NCI-H446 (cell line): ENCODE measurements around the gene GALNS.

Source experiments
- DNase-seq, 2 experiments: peaks; one replicate each; lab custom pipeline; 2025; lab: John Stamatoyannopoulos, UW

The GALNS gene

DNA sequence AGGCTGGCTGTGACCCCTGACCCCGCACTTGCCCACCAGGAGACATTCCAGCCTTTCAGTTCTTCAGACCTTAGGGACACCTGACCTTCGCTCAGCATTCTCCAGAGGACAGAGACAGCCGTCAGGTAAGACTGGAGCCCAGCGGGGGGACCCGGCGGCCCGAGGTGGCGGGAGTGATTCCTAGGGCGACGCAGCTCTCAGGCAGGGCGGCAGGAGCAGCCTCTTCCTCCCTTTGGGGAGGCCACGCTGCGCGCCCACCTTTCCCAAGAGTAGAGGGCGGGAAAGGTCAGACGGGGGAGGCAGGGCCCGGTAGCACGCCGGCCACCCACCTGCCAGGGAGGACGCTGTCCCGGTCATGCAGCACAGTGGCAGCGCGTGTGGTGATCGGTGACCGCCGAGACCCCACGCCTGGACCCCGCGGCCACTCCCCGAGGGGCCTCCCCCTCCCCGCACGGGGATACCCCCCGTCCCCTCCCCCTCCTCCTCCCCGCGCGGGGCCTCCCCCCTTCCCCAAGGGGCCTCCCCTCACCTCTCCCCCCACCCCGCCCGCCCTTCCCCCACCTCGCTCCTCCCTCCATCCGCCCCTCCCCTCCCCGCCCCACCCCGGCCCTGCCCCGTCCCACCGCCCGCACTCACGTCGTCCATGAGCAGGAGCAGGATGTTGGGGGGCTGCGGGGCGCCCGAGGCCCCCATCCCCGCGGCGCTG lies 472 bp downstream of the GALNS start:
- no peak for DNase-seq

DNA sequence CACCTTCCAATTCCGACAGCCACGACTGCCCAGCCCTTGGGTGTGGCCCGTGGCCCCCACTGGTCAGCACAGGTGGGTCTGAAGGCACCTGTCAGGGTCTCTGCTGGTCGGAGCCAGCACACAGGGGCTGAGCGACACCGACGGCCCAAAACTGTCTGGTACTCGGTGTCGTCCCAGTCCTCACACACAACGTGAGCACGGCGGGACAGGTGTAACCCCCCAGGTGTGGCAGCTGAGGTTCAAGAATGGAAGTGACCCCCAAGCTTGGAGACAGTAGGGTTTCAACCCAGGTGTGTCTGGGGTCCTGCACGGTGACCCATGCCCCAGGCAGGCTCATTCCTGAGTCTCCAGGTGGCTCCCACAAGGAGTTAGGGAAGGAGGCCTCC lies 1.0 kb downstream of the GALNS start:
- DNase-seq, result no peak

DNA sequence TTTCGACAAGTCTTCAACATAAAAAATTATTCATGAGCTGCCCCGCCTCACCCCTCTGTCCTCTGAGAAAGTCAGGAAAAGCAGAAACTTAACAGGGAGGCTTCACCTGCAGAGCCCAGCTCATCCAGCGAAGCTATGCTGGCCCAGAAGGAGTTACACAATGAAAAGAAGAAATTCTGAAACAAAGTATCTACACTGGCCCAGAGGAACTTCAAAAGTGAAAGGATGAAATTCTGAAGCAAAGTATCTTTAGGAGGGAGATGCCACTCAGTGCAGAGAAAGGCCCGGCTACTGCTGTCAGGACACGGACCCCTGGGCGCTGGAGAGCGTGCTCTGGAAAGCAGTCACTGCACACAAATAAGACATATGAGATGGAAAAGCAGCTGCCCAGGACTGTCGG lies 1.6 kb downstream of the GALNS start:
- no peak for DNase-seq

DNA sequence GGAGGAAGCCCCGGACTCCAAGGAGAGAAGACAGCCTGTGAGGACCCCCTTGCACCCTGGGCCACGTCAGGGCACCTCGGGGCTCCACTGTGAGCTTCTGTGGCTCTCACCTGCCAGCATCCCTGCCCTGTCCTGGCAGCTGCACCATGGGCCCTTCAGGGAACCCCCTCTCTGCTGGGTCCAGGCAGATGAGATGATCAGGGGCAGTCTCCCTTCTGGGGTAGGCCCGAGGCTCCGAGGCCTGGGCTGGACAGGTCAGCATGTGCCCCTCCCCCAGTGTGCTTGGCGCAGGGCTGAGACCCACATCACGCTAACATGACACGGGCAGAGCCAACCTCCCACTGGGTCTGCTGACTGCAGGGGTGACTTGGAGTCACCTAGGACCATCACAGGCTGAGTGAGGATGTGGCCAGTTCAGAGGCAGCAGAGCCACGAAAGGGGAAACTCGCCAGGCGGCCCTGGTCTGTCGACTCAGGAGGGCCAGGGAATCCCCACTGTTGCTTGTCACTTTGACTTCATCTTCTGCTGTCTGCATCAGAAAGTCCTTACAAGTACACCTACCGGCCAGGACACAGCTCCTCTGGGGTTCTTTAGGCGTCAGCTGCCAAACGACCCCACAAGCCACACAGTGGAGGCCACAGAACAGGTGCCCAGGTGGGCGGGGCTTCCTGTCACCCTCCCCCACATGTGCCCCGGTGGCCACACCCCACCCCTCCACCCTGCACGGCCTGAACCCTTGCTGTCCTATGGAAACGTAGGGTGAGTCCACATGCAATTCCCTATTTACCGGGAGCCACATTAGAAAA lies 2.2 kb downstream of the GALNS start:
- no peak for DNase-seq

DNA sequence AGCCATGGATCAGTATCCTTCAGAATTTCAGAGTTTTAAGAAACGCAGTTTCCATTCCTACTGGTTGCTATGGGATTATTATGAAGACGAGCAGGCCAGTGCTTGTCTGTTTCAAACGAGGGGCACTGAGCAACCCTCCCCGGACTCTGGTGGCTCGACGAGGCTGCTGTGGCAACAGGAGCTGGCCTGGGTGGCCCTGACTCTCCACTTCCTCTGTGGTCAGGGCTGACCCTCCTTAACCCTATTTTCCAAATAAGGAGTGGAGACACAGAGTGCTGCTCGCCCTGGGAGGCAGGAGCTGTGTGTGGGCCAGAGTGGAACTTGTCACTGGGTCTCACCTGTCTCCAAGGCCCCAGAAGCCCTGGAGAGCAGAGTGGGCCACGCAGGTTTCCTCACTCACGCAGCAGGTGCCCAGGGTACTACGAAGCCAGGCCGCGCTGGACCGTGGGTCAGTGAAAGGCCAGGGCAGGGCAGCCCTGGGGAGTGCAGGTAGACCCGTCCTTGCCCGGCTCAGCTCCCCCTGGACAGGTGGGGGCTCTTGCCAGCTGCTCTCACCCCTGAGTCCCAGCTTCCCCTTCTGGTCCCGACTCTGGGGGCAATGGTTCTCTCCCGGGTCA lies 3.3 kb downstream of the GALNS start:
- no peak for DNase-seq

DNA sequence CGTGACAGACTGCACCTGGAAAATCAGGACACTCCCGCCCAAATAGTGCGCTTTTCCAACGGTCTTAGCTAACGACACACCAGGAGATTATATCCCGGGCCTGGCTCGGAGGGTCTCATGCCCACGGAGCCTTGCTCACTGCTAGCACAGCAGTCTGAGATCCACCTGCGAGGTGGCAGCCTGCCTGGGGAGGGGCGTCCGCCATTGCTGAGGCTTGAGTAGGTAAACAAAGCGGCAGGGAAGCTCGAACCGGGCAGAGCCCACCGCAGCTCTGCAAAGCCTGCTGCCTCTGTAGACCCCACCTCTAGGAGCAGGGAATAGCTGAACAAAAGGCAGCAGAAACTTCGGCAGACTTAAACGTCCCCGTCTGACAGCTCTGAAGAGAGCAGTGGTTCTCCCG lies 5.1 kb downstream of the GALNS start:
- no peak for DNase-seq

DNA sequence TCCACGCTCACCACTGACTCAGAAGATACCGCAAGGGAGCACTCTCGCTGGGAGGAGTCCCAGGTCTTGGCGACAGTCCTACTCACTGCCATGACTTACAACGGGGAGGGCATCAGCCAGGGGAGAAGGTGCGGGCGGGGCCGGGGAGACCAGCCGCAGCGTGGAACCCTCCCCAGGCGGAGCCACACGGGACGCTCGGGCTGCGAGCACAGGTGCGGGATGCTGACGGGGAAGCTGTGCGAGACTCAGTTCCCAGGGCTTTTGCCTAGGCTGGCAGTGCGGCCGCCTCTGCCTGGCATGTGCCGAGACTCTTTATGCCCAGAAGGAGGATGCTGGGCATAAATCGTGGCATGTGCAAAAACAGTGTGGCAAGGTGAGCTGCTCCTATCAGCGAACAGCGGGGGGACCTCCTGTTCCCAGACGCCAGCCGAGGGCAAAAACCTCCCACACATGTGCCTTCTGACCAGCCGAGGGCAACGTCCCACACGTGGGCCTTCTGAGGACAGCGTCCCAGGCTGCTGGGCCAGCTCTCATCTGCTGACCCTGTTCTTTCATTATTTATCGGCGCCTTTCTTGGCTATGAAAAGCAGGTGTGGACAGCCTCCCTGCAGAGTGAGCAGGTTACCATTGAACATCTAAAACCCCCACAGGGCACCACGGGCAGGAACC lies 6.1 kb downstream of the GALNS start:
- DNase-seq, result no peak

DNA sequence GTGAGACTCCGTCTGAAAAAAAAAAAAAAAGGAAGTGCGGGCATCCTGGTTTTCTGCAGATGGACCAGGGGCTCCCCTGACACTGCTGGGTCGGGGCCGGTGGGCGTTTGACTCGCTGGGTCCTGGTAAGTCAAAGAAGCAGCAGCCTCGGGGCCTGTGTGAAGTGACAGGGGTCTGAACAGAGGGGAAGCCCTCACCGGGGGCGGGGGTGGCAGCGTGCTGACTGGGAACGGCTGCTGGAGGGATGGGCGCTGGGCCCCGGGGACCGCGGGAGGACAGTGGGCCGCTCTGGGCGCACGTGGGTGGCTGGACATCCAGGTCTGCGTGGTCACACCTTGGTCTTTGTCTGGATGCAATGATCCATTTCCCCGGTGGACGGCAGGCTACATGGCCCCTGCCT lies 8.2 kb downstream of the GALNS start:
- DNase-seq, result no peak

DNA sequence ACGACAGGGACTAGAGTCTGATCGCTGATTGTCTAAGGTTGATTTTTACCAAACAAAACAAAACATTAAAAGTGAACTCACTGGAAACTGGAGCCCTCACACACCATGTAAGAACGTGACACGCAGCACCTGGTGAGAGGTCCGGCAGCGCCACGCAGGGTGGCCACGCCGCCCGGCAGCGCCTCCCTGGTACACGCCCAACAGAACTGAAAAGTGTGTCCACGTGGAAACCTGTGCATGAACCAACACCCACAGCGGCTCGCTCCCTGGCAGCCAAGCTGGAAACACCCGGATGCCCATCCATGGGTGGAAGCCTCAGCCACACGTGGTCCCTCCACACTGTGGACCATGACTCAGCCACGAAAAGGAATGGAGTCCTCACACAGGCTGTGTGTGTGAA lies 9.1 kb downstream of the GALNS start:
- no peak for DNase-seq

DNA sequence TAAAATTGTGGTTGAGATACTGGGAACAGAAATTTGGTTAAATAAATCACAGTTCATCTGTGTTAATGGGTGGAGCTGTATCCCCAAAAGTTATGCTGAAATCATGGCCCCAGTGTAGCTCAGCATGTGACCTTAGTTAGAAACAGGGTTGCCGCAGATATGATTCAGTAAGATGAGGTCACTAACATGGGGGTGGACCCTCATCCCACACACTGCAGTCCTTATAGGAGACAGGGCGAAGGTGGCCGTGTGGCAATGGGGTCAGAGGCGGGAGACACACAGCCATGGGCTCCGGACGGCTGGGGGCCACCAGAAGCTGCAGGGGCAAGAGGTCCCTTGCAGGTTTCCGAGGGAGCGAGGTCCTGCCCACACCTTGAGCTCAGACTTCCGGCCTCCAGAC lies 10.7 kb downstream of the GALNS start:
- no peak for DNase-seq

DNA sequence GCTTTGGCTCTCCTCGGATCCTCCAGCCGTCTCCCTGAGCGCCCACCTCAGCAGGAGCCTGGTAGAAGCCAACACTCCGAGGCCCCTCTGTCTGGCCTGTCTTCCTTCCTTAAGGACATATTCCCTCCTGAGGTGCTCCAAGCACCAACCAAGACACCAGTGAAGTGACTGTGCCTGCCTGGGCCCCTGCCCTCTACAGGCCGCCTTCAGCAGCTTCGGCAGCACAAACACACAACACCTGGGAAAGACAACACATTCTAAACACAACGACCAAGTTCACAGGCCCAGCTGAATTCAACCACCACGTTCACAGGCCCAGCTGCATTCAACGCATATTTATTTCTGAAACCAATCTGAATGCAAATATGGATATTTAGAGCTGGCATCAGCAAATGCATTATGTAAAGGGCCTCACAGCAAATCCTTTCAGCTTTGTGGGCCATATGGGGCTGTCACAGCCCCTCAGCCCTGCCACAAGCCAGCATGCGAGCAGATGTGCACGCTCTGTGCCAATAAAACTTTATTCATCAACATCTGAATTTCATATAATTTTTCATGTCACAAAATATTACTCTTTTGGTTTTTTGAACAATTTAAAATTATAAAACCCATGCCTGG lies 12.2 kb downstream of the GALNS start:
- DNase-seq, result no peak

DNA sequence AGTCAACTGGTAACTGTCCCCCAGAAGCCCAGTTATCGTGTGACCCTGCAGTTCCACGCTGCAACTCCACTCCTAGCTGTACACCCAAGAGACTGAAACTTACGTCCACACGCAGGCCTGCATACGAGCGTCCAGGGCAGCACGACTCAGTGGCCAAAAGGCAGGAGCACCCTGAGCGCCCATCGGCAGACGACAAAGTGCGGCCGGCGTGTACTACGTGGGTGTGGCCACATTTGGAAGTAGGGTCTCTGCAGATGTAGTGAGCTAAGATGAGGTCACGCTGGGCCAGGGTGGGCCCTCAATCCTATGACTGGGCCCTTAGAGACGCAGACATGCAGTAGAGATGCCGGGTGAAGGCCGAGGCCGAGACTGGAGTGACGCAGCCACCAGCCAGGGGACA lies 13.5 kb downstream of the GALNS start:
- DNase-seq, result no peak

DNA sequence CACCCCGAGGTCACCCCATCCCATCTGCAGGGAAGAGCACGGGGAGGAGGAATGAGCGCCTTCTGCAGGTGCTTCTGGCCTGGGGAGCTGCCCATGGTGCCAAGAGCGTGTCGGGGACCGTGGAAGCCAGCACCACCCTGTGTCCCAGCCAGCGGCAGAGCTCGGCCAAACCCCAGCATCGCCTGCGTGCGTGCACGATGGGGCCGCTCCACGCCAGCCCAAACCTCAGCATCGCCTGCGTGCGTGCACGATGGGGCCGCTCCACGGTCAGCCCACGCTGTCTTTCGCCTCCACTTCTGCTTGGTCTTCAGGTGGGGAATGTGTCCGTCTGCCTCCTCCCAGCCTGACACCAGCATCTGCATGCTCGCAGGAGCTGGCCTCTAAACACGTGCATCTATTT lies 13.9 kb downstream of the GALNS start:
- DNase-seq, result no peak

DNA sequence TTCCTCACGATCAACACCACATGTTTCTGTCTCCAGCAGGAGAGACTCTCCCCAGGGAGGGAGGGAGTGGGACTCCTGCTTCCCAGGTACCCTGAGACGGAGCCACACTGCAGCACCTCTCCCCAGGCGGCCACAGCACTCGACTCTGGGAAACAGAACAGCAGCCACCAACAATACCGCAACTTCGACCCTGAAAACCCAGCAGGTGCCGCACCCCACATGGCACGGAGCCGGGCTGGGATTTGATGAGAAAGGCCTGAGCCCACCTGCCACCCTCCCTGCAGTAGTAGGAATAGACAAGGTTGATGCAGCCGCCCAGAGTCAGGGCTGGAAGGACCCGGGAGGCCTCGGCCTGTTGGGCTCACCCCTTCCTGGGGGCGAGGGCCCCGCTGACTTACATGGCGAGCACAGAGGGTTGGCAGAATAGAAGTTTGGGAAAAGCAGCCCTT lies 14.4 kb downstream of the GALNS start:
- DNase-seq, result no peak

DNA sequence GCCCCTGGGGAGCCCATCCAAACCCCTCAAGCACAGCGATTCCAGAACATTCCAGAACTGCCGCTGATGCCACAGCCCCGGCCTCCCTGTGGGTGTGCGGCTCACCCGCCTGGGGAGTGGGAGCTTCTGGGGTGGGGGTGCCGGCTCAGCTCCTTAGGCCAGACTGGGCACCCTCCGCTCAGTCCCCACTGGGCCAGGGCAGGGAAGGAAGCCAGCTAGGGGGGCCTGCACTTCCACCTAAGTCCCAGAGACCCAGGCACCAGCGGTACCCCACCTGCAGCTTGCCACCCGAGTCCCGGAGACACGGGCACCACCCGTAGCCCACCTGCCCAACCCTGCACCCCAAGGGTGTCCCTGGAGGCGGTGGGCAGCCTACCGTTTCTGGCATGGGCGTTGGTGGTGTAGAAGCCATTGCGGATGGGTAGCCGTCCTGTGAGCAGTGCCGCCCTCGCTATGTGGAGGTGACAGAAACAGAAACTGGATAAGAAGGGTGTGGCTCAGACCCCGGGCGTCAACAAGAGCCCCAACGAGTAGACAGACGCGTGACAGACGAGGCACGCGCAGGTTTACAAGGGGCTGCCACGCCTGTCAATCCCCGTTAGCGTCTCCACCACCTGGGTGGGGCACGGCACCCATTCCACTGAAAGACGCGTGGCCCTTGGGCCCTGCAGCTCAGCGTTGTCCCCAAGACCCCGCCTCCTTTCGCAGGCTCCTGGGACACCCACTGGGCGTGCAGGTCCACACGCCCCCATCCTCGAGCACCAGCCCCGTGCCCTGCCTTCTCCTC lies 15.0 kb downstream of the GALNS start:
- no peak for DNase-seq

DNA sequence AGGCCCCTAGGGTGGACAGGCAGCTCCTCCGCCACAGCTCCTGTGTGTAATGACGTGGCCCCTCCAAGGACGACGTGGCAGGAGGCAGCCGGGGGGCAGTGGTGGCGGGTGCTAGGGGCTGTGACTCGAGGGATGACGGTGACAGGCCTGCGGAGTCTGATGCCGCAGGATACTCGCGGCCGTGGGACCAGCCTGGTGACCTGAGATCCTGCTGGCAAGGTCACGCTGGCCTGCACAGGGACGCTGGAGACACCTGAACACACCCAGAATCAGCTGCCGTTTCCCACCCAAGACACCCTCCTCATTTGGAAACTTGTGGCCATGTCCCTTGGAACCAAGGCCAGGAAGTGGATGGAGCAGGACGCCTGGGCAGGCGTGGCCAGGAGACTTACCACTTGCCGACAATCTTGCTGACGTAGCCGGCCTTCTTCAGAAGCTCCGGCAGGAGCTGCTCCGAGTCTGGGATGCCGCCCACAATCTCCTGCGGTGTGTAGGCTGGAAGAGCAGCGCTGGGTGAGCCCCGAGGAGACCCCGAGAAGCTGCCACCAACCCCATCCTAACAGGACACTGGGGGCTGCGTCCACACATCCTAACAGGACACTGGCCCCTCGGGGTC lies 16.0 kb downstream of the GALNS start:
- no peak for DNase-seq

DNA sequence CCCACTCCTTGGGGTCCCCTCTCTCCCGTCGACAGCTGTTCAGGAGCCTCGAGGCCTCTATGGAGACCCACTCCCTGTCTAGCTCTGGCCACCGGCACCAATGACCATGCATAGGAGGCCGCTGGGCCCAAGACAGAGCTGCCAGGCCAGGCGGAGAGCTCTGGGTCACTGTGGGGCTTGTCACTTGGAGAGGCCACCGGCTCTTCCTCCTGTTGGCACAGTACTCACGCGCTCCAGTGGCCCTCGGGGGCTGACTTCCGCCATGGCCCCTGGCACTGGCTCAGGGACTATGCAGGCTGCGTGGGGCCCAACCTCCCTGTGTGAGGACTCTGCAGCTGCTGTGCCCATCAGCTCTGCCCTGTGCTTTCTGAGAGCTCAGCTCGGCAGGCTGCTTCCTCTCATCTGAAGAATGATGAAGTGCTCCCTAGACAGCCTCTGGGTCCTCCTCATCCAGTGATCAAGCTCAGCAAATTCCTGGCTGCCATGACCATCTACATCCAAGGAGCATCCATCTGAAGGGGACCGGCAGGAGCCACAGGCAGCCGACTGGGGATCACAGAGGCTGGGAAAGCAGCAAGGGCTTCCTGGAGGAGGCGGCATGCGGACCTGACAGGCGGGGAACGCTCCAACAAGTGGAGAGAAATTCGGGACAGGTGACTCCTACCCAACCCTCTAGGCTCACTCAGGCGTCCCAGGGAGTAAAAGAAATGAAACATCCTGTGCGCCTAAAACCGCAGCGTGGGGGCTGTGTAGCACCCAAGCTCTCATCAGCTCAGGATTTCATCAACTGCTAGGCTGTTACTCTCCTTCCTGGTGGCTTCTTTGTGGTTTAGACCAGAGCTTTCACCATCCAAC lies 16.8 kb downstream of the GALNS start:
- no peak for DNase-seq

DNA sequence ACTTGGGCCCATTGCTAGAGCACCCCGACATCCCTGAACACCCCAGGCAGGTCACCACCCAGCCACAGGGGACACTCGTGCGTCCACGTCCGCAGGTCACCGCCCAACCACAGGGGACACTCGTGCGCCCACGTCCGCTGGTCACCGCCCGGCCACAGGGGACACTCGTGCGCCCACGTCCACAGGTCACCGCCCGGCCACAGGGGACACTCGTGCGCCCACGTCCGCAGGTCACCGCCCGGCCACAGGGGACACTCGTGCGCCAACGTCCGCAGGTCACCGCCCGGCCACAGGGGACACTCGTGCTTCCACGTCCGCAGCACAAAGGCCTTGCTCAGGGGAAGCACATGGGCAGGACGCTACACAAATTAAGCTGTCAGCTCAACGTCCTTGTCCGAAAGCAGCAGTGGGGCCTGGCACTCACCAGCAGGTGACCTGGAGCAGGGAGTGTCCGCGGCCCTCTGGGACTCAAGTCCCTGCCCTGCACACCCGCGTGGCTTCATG lies 17.7 kb downstream of the GALNS start:
- DNase-seq, result no peak

DNA sequence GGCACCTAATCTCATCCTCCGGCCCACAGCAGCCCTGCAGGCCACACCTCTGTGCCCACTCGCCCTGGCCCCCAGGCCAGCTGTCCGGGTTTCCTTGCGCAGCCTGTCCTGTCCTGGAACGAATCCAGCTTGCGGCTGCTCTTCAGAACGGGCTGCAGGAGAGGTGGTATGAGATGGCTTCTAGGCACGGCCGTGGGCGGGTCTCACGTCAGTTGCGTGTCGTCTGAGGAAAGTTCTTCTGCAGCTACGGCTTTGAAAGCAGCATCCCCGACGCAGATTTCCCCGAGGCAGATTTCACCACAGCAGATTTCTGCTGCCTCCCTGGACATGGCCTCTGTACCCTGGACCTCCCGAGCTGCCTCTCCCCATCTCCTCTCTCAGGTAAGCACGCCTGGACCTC lies 18.2 kb downstream of the GALNS start:
- no peak for DNase-seq

DNA sequence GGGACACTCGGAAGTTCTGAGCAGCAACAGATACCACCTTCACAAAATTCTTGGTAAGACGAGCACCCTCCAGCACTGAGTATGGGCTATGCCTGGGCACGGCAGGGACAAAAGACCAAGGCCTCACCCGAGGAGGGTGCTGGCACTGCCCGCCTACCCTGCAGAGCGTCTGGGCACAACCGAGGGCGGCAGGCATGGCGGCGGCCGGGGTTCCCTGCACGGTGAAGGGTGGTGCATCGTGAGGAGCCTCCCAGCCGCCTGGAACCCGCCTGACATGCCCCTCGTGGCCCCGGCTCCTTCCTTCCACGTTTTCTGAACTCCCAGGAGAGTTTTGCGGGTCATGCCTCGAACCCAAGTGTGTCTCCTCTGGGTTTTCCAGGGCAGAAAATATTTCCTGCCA lies 18.9 kb downstream of the GALNS start:
- DNase-seq, result no peak
